Lung (tissue), 12 donors: ENCODE data around the gene SLC22A23. TPM values are rescaled to one million over a fixed set of nuclear protein-coding genes. Genes with fewer than 3 reads are reported as not detected.

Source experiments
- ATAC-seq: fragments of 200-7000 bp; cut with Tn5 transposase; one replicate; pipeline ENCODE4 v1.9.1; 2020; ENCODE audit warnings: moderate number of reproducible peaks; ENCODE audit not compliant: insufficient read depth, low FRiP score
- DNase-seq, 3 donors: peaks; one replicate each; pipeline ENCODE4 v3.0.0-alpha.2; 2013 to 2017
- H3K27ac ChIP-seq, 2 donors: one replicate each; pipeline ENCODE4 v1.5.1; 2013; ENCODE audit warnings: mild to moderate bottlenecking in 2 of 2, moderate library complexity in 2 of 2, control low read depth in 1 of 2, inconsistent platforms in 1 of 2, low read depth in 1 of 2, low read length in 1 of 2
- H3K27me3 ChIP-seq, 3 donors: one replicate each; pipeline ENCODE4 v1.5.1; 2013; ENCODE audit warnings: low read length in 2 of 3; ENCODE audit not compliant: control insufficient read depth in 3 of 3, insufficient read depth in 3 of 3
- H3K36me3 ChIP-seq, 4 donors: one replicate each; pipeline ENCODE4 v1.5.1; 2013; ENCODE audit warnings: low read length in 4 of 4, mild to moderate bottlenecking in 1 of 4, moderate library complexity in 1 of 4; ENCODE audit not compliant: control insufficient read depth in 4 of 4, insufficient read depth in 4 of 4
- H3K4me1 ChIP-seq, 5 donors: one replicate each; pipeline ENCODE4 v1.5.1; 2013; ENCODE audit warnings: low read length in 5 of 5, mild to moderate bottlenecking in 2 of 5, moderate library complexity in 1 of 5; ENCODE audit not compliant: control insufficient read depth in 5 of 5, insufficient read depth in 5 of 5
- H3K4me3 ChIP-seq: one replicate; pipeline ENCODE4 v1.5.1; 2013; ENCODE audit warnings: mild to moderate bottlenecking, control low read depth, moderate library complexity
- H3K9ac ChIP-seq, 2 donors: one replicate each; pipeline ENCODE4 v1.5.1; 2013; ENCODE audit warnings: low read length in 2 of 2, control low read depth in 1 of 2; ENCODE audit not compliant: insufficient read depth in 1 of 2
- H3K9me3 ChIP-seq, 4 donors: one replicate each; pipeline ENCODE4 v1.5.1; 2013; ENCODE audit warnings: low read length in 3 of 4, mild to moderate bottlenecking in 1 of 4, moderate library complexity in 1 of 4; ENCODE audit not compliant: control insufficient read depth in 4 of 4, insufficient read depth in 3 of 4
- CTCF ChIP-seq: IDR thresholded peaks from 2 replicates; pipeline ENCODE4 v1.5.1; 2012; ENCODE audit warnings: mild to moderate bottlenecking; ENCODE audit errors: control extremely low read depth, extremely low read depth
- WGBS, 2 donors: extraction: QIAGEN DNeasy Blood & Tissue Kit; methylation state at CpG; one replicate each; pipeline ENCODE4 v1.1.7; 2013; 5-methylcytosine and 5-hydroxymethylcytosine counted together
- polyA plus RNA-seq, 2 donors: library from polyadenylated mRNA; stranded (reverse); fragments of 200-250 nt; gene quantifications; one replicate each; pipeline ENCODE4 v1.2.1, GENCODE V29; 2013
- total RNA-seq, 2 donors: library from RNA; depleted of rRNA in 1 of 2; stranded (reverse); fragments of >200 nt in 1 of 2; gene quantifications; one replicate each; pipeline ENCODE4 v1.2.1, GENCODE V29; 2014 to 2021
- donor health status: control.
- donor health status: control.
- donor health status: Bipolar disorder and iron deficiency.
- donor health status: healthy.
- donor health status: DM: yes; HTN: yes; CAD: no.

The SLC22A23 gene
- total and polyA plus RNA-seq, 4 donors = 6.6 to 45.6 (median 24.1) TPM

GRCh38 chr6:3391902-3392458, 64.9 kb downstream of the SLC22A23 start:
- Histone ChIP-seq H3K9ac (no peak overlapping the region), H3K36me3 (peaks cover 0 to 7% (median 3%) of the 10 kb centered on the region in 4 donors), H3K27ac (no peak overlapping the region), H3K27me3 (no peaks in the 10 kb centered on the region), H3K4me1 (peaks cover 0 to 7% (median 0%) of the 10 kb centered on the region in 5 donors), H3K9me3 (no peaks in the 10 kb centered on the region), H3K4me3 (no peak overlapping the region)
- 98 to 99% methylated on average over 3 of the region's 3 CpGs for WGBS, 2 donors
- ATAC-seq (no peak), DNase-seq (no peak)
- TF ChIP-seq CTCF = no peak

GRCh38 chr6:3390698-3391097, 66.2 kb downstream of the SLC22A23 start:
- Histone ChIP-seq H3K36me3 (peaks cover 0 to 8% (median 3%) of the 10 kb centered on the region in 4 donors), H3K9me3 (no peaks in the 10 kb centered on the region), H3K9ac (no peak overlapping the region), H3K4me3 (no peak overlapping the region), H3K27me3 (no peaks in the 10 kb centered on the region), H3K4me1 (peaks cover 0 to 12% (median under 1%) of the 10 kb centered on the region in 5 donors), H3K27ac (no peak overlapping the region)
- DNase-seq = no peak
- TF ChIP-seq CTCF = no peak
- no peak for ATAC-seq
- 76 to 91% methylated on average over 5 of the region's 5 CpGs for WGBS, 2 donors

GRCh38 chr6:3389390-3390167, 67.3 kb downstream of the SLC22A23 start:
- WGBS, 2 donors = 78 to 84% methylated on average over 15 of the region's 15 CpGs
- no peak for TF ChIP-seq CTCF
- Histone ChIP-seq H3K4me1 (peaks cover 0 to 20% (median 4%) of the 10 kb centered on the region in 5 donors), H3K9ac (no peak overlapping the region), H3K27ac (peak overlapping the region in 1 of 2 donors; percentile 43), H3K4me3 (no peak overlapping the region), H3K36me3 (peaks cover 0 to 8% (median 3%) of the 10 kb centered on the region in 4 donors), H3K27me3 (no peaks in the 10 kb centered on the region), H3K9me3 (no peaks in the 10 kb centered on the region)
- ATAC-seq = no peak
- no peak for DNase-seq
